ENCODE data around the gene BACE2. TPM values are rescaled to one million over a fixed set of nuclear protein-coding genes. Genes with fewer than 3 reads are reported as not detected.

BACE2 gene
- total RNA-seq, 2 experiments from 2014 or later = not detected

- no peak for DNase-seq (ENCODE audit: low spot score)
- ChIA-PET POLR2A (interaction anchor here (0.5 kb wide), 1 partner anchor 37 kb away, joined by 3 read pairs; no protein-coding TSS in a partner anchor), CTCF (ENCODE audit: unreplicated experiment) (no interaction called here)
- Histone ChIP-seq H4K20me1 (ENCODE audit: insufficient read depth, low read length) (no peaks in the 10 kb centered on the region), H3K27ac (ENCODE audit: low read depth, low read length, poor library complexity, severe bottlenecking) (no peak overlapping the region), H3K36me3 (ENCODE audit: insufficient read depth, low read length) (no peaks in the 10 kb centered on the region), H3K79me2 (ENCODE audit: insufficient read depth, low read depth, low read length) (no peaks in the 10 kb centered on the region), H2AFZ (ENCODE audit: low read length) (no peak overlapping the region), H3K9me2 (ENCODE audit: insufficient read depth, low read length) (no peaks in the 10 kb centered on the region), H3K4me1 (ENCODE audit: insufficient read depth, low read length, poor library complexity, severe bottlenecking) (no peaks in the 10 kb centered on the region), H3K4me3 (ENCODE audit: low read depth, low read length, poor library complexity, severe bottlenecking) (no peak overlapping the region), H3K4me2 (ENCODE audit: low read length) (no peak overlapping the region), H3K9me3 (ENCODE audit: low read length) (no peaks in the 10 kb centered on the region)
- no peak for TF ChIP-seq EZH2phosphoT487 (IDR thresholded peaks at IDR 0.05; ENCODE audit: borderline replicate concordance, low read depth, low read length)
- TF ChIP-seq CTCF (conservative IDR thresholded peaks at IDR 0.05; ENCODE audit: low read length) = no peak
- intact Hi-C loops (cut with micrococcal nuclease; ENCODE audit: unreplicated experiment) = no loop called here
- no TSS peak for BruUV-seq (replicated peaks)
Observed at GRCh38 chr21:41147096-41147978, 20.6 kb upstream of the BACE2 start.

GRCh38 chr21:41147979-41148355 is 20.0 kb upstream of the BACE2 start:
- ChIA-PET CTCF (ENCODE audit: unreplicated experiment) (no interaction called here), POLR2A (no interaction called here)
- Histone ChIP-seq H4K20me1 (ENCODE audit: insufficient read depth, low read length) (no peaks in the 10 kb centered on the region), H2AFZ (ENCODE audit: low read length) (no peak overlapping the region), H3K9me3 (ENCODE audit: low read length) (no peaks in the 10 kb centered on the region), H3K4me3 (ENCODE audit: low read depth, low read length, poor library complexity, severe bottlenecking) (no peak overlapping the region), H3K4me2 (ENCODE audit: low read length) (no peak overlapping the region), H3K4me1 (ENCODE audit: insufficient read depth, low read length, poor library complexity, severe bottlenecking) (no peaks in the 10 kb centered on the region), H3K9me2 (ENCODE audit: insufficient read depth, low read length) (no peaks in the 10 kb centered on the region), H3K79me2 (ENCODE audit: insufficient read depth, low read depth, low read length) (no peaks in the 10 kb centered on the region), H3K36me3 (ENCODE audit: insufficient read depth, low read length) (no peaks in the 10 kb centered on the region), H3K27ac (ENCODE audit: low read depth, low read length, poor library complexity, severe bottlenecking) (no peak overlapping the region)
- intact Hi-C loops (cut with micrococcal nuclease; ENCODE audit: unreplicated experiment) = no loop called here
- TF ChIP-seq EZH2phosphoT487 (IDR thresholded peaks at IDR 0.05; ENCODE audit: borderline replicate concordance, low read depth, low read length) (no peak), CTCF (conservative IDR thresholded peaks at IDR 0.05; ENCODE audit: low read length) (no peak)
- no TSS peak for BruUV-seq (replicated peaks)
- DNase-seq (ENCODE audit: low spot score) = no peak

GRCh38 chr21:41148798-41149197 is 19.2 kb upstream of the BACE2 start:
- Histone ChIP-seq H3K36me3 (ENCODE audit: insufficient read depth, low read length) (no peaks in the 10 kb centered on the region), H3K9me2 (ENCODE audit: insufficient read depth, low read length) (no peaks in the 10 kb centered on the region), H3K4me1 (ENCODE audit: insufficient read depth, low read length, poor library complexity, severe bottlenecking) (no peaks in the 10 kb centered on the region), H3K79me2 (ENCODE audit: insufficient read depth, low read depth, low read length) (no peaks in the 10 kb centered on the region), H3K27ac (ENCODE audit: low read depth, low read length, poor library complexity, severe bottlenecking) (no peak overlapping the region), H2AFZ (ENCODE audit: low read length) (no peak overlapping the region), H3K4me2 (ENCODE audit: low read length) (no peak overlapping the region), H3K4me3 (ENCODE audit: low read depth, low read length, poor library complexity, severe bottlenecking) (no peak overlapping the region), H3K9me3 (ENCODE audit: low read length) (no peaks in the 10 kb centered on the region), H4K20me1 (ENCODE audit: insufficient read depth, low read length) (no peaks in the 10 kb centered on the region)
- no TSS peak for BruUV-seq (replicated peaks)
- ChIA-PET POLR2A (no interaction called here), CTCF (ENCODE audit: unreplicated experiment) (no interaction called here)
- TF ChIP-seq CTCF (conservative IDR thresholded peaks at IDR 0.05; ENCODE audit: low read length) = no peak
- TF ChIP-seq EZH2phosphoT487 (IDR thresholded peaks at IDR 0.05; ENCODE audit: borderline replicate concordance, low read depth, low read length) = no peak
- intact Hi-C loops (cut with micrococcal nuclease; ENCODE audit: unreplicated experiment) = no loop called here
- DNase-seq (ENCODE audit: low spot score) = no peak

Measured in OCI-LY7 (cell line).